Measurements from ENCODE around the gene OR5H6. TPM values are rescaled to one million over a fixed set of nuclear protein-coding genes. Genes with fewer than 3 reads are reported as not detected.

OR5H6 gene
- total RNA-seq, 1 donor from 2014 or later = not detected

- Mint-ChIP-seq H3K27ac (no peak within 1 kb of the TSS), H3K27me3 (peaks cover 10% of the 10 kb centered on the region), H3K4me3 (no peak within 1 kb of the TSS), H3K36me3 (ENCODE audit: low read depth) (no peaks in the 10 kb centered on the region), H3K9me3 (no peaks in the 10 kb centered on the region), H3K4me1 (peaks cover 2% of the 10 kb centered on the region)
- intact Hi-C loops (cut with micrococcal nuclease) = no loop called here
- DNase-seq = no peak
Measured at GRCh38 chr3:98282205-98282604, 18.2 kb downstream of the OR5H6 start, which contains the start of gene OR5H2. TSS of gene OR5H2 (plus strand) at chr3:98282505. CDS start at chr3:98282903, 398 bp downstream.

- intact Hi-C loops (cut with micrococcal nuclease) = no loop called here
- H3K27me3 Mint-ChIP-seq = peaks cover 11% of the 10 kb centered on the region
- H3K36me3 Mint-ChIP-seq (ENCODE audit: low read depth) = no peaks in the 10 kb centered on the region
- H3K27ac Mint-ChIP-seq = no peak overlapping the region
- no peaks in the 10 kb centered on the region for H3K4me1 Mint-ChIP-seq
- H3K9me3 Mint-ChIP-seq = no peaks in the 10 kb centered on the region
- no peak overlapping the region for H3K4me3 Mint-ChIP-seq
- DNase-seq = no peak
Measured at GRCh38 chr3:98290916-98291315, 26.9 kb downstream of the OR5H6 start.

- Mint-ChIP-seq H3K27me3 (peaks cover 11% of the 10 kb centered on the region), H3K9me3 (no peaks in the 10 kb centered on the region), H3K4me1 (no peaks in the 10 kb centered on the region), H3K36me3 (ENCODE audit: low read depth) (no peaks in the 10 kb centered on the region), H3K27ac (no peak overlapping the region), H3K4me3 (no peak overlapping the region)
- DNase-seq = no peak
- intact Hi-C loops (cut with micrococcal nuclease) = no loop called here
Measured at GRCh38 chr3:98291332-98291957, 27.4 kb downstream of the OR5H6 start.

Other genes starting within 250 kb of the OR5H6 start
- gene GABRR3, start 228.9 kb upstream of the OR5H6 start, total RNA-seq = 0.05 and 0.12 TPM in 2 replicates
- gene OR5AC2, start 177.1 kb upstream of the OR5H6 start, total RNA-seq = not detected in 2 replicates
- not detected in 2 replicates for gene OR5H1, start 133.5 kb upstream of the OR5H6 start, total RNA-seq
- not detected in 2 replicates for gene OR5H14, start 116.8 kb upstream of the OR5H6 start, total RNA-seq
- not detected in 2 replicates for gene OR5H15, start 97.5 kb upstream of the OR5H6 start, total RNA-seq
- not detected in 2 replicates for gene OR5H2, start 18.3 kb downstream of the OR5H6 start, total RNA-seq
- not detected in 2 replicates for gene OR5K4, start 89.6 kb downstream of the OR5H6 start, total RNA-seq
- not detected in 2 replicates for gene OR5K3, start 126.4 kb downstream of the OR5H6 start, total RNA-seq
- not detected in 2 replicates for gene OR5K1, start 199.0 kb downstream of the OR5H6 start, total RNA-seq
- not detected in 2 replicates for gene OR5K2, start 233.4 kb downstream of the OR5H6 start, total RNA-seq

All from activated CD4-positive, alpha-beta T cell treated with anti-CD3 and anti-CD28 coated beads, Interleukin-2, amount 10 ng/mL, durations not matched to agents 24 days and 14 days (primary cell).